DND-41 (cell line): ENCODE results near the gene ARPP19.

Experiments
- CTCF ChIP-seq: IDR thresholded peaks from 2 replicates; pipeline ENCODE4 v1.5.1; 2012; ENCODE audit warnings: borderline replicate concordance, low read length, moderate library complexity, mild to moderate bottlenecking; ENCODE audit not compliant: poor library complexity, severe bottlenecking; ENCODE audit errors: extremely low read depth
- EZH2 ChIP-seq: IDR thresholded peaks from 3 replicates; pipeline ENCODE4 v1.6.1; 2012; ENCODE audit warnings: borderline replicate concordance, low read depth, mild to moderate bottlenecking, moderate library complexity, low read length, inconsistent platforms; ENCODE audit not compliant: severe bottlenecking

- TF ChIP-seq EZH2 (no peak), CTCF (peak; percentile 29)
These were observed at the start of gene ARPP19 for GRCh38 chr15:52568601-52569585.
